ENCODE results near the gene GMPPA. TPM values are rescaled to one million over a fixed set of nuclear protein-coding genes. Genes with fewer than 3 reads are reported as not detected.

GMPPA gene
- total and polyA plus RNA-seq, 9 of the 15 experiments (the other 6 are each of a cell fraction or from before 2014, with no cell fraction given) = 7.0 to 101 (median 66.7) TPM

GRCh38 chr2:219542931-219543595 is 44.4 kb downstream of the GMPPA start (continued):
- no peak for TF ChIP-seq REST (IDR thresholded peaks at IDR 0.05; ENCODE audit: borderline replicate concordance)
- TF ChIP-seq REST (CRISPR knock-in tag; IDR thresholded peaks at IDR 0.05; ENCODE audit: low read depth) = peak; percentile 37; the same call in 1 of the 2 replicates
- TF ChIP-seq ZNF354B (CRISPR knock-in tag; IDR thresholded peaks at IDR 0.05) = no peak
- peak; percentile 22; the same call in 1 of the 2 replicates for TF ChIP-seq HCFC1 (IDR thresholded peaks at IDR 0.05; ENCODE audit: low read depth, low read length)
- TF ChIP-seq E2F6 (IDR thresholded peaks at IDR 0.05; ENCODE audit: borderline replicate concordance in 1 of 2, extremely low read depth in 1 of 2, insufficient read depth in 1 of 2, insufficient read length in 1 of 2, low read depth in 1 of 2, low read length in 1 of 2, poor library complexity in 1 of 2, severe bottlenecking in 1 of 2) = peak in 1 of 2 experiments; percentile 53
- no peak for TF ChIP-seq RB1 (IDR thresholded peaks at IDR 0.05; ENCODE audit: low read depth)
- TF ChIP-seq, protein P1, sequence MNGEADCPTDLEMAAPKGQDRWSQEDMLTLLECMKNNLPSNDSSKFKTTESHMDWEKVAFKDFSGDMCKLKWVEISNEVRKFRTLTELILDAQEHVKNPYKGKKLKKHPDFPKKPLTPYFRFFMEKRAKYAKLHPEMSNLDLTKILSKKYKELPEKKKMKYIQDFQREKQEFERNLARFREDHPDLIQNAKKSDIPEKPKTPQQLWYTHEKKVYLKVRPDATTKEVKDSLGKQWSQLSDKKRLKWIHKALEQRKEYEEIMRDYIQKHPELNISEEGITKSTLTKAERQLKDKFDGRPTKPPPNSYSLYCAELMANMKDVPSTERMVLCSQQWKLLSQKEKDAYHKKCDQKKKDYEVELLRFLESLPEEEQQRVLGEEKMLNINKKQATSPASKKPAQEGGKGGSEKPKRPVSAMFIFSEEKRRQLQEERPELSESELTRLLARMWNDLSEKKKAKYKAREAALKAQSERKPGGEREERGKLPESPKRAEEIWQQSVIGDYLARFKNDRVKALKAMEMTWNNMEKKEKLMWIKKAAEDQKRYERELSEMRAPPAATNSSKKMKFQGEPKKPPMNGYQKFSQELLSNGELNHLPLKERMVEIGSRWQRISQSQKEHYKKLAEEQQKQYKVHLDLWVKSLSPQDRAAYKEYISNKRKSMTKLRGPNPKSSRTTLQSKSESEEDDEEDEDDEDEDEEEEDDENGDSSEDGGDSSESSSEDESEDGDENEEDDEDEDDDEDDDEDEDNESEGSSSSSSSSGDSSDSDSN (IDR thresholded peaks at IDR 0.05; ENCODE audit: borderline replicate concordance in 1 of 2, low read depth in 2 of 2, low read length in 2 of 2) = peak; percentile 76 to 79; a peak in 1 of 4 replicates
- no peak for TF ChIP-seq BHLHE40 (IDR thresholded peaks at IDR 0.05; ENCODE audit: low read length)
- TF ChIP-seq, protein P2, sequence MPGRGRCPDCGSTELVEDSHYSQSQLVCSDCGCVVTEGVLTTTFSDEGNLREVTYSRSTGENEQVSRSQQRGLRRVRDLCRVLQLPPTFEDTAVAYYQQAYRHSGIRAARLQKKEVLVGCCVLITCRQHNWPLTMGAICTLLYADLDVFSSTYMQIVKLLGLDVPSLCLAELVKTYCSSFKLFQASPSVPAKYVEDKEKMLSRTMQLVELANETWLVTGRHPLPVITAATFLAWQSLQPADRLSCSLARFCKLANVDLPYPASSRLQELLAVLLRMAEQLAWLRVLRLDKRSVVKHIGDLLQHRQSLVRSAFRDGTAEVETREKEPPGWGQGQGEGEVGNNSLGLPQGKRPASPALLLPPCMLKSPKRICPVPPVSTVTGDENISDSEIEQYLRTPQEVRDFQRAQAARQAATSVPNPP (IDR thresholded peaks at IDR 0.05; ENCODE audit: borderline replicate concordance, insufficient read depth, insufficient read length) = no peak
- TF ChIP-seq HNRNPH1 (optimal IDR thresholded peaks at IDR 0.05; ENCODE audit: low read depth, low read length) = no peak
- TF ChIP-seq ETV1 (tag; conservative IDR thresholded peaks at IDR 0.05; ENCODE audit: low read depth) = peak; percentile 68
- TF ChIP-seq ZNF780A (CRISPR knock-in tag; IDR thresholded peaks at IDR 0.05) = no peak
- 0 out of 2 replicates have a peak, but pooled peaks have one; percentile 16 for TF ChIP-seq SUPT5H (IDR thresholded peaks at IDR 0.05)

Data from K562 (cell line).